ENCODE measurements around the gene RYR1. TPM values are rescaled to one million over a fixed set of nuclear protein-coding genes. Genes with fewer than 3 reads are reported as not detected.
A peak's percentile ranks its signal among the peaks of the same experiment; 100 is the strongest.

The RYR1 gene
- total RNA-seq, 1 donor from 2014 or later: 9.3 TPM

DNA sequence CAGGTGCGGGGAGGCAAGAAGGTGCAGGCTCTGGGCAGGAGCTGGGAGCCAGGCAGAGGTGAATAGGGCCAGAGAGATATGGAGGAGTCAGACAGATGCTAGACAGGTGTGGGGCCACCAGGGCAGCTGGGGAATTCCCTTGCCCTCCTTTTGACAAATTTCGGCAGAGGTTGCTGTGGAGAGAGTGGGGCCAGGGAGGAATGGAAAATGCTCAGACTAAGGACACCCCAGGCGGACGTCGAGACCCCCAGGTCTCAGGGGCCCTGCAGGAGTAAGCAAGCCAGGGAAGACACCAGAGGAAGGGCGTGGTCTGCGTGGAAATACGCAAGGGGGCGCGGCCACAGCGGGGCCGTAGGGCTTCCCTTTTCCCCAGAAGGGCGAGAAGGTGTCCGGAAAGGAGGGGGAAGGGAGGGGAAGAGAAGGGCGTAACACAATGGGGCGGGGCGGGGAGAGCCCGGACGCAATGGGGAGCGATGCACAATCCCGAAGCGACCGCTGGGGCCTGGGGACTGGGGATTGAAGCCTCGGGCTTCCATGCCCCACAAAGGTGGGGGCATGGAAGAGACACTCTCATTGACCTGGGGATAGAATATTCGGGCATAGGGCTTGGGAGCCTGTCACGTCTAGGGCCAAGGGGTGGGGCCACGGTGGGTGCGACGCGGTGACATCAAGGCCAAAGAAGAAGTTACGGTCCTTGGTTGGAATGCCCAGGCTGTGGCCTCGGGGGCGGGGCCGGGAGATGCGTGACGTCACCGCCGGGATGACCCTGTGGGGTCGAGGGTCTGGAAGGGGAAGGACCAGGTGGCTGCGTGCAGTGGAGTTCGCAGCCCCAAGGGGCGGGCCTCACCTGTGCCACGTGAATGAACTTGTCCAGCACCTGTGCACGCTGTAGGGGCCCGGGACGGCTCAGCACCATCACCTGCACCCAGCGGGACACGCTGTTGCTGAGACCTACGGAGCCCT, 15.7 kb upstream of the RYR1 start:
- H3K4me3 Mint-ChIP-seq: peak overlapping the region; percentile 86
- peak overlapping the region; percentile 81 for H3K27ac Mint-ChIP-seq
- H3K27me3 Mint-ChIP-seq: peaks cover 33% of the 10 kb centered on the region
- peaks cover 12% of the 10 kb centered on the region for H3K4me1 Mint-ChIP-seq (ENCODE audit: unreplicated experiment)
- no peak for DNase-seq (ENCODE audit: extremely low spot score, unreplicated experiment)
- H3K9me3 Mint-ChIP-seq: no peaks in the 10 kb centered on the region
- TF ChIP-seq, protein P1, sequence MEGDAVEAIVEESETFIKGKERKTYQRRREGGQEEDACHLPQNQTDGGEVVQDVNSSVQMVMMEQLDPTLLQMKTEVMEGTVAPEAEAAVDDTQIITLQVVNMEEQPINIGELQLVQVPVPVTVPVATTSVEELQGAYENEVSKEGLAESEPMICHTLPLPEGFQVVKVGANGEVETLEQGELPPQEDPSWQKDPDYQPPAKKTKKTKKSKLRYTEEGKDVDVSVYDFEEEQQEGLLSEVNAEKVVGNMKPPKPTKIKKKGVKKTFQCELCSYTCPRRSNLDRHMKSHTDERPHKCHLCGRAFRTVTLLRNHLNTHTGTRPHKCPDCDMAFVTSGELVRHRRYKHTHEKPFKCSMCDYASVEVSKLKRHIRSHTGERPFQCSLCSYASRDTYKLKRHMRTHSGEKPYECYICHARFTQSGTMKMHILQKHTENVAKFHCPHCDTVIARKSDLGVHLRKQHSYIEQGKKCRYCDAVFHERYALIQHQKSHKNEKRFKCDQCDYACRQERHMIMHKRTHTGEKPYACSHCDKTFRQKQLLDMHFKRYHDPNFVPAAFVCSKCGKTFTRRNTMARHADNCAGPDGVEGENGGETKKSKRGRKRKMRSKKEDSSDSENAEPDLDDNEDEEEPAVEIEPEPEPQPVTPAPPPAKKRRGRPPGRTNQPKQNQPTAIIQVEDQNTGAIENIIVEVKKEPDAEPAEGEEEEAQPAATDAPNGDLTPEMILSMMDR (conservative IDR thresholded peaks at IDR 0.05): peak; percentile 50
- no peaks in the 10 kb centered on the region for H3K36me3 Mint-ChIP-seq

DNA sequence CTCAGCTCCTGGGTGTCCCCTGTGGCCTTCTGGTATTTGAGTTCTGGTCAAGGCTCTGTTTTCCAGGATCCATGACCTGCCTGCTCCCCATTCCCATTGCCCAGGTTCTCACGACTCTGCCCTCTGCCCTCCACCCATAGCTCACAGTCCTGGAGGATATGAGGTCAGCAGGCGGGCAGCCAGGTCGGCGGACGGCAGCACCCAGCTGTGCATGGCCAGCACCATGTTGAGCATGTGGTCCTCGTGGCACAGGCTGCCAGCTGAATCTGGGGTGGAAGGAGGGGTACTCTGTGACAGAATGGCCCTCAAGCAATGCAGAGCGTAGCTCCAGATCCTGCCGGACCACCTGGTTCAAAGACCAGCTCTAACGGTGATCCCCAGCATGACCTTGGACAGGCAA, 12.6 kb upstream of the RYR1 start:
- Mint-ChIP-seq H3K27ac (no peak overlapping the region), H3K4me1 (ENCODE audit: unreplicated experiment) (peaks cover 12% of the 10 kb centered on the region), H3K36me3 (no peaks in the 10 kb centered on the region), H3K4me3 (no peak overlapping the region), H3K9me3 (no peaks in the 10 kb centered on the region), H3K27me3 (peaks cover 35% of the 10 kb centered on the region)
- no peak for DNase-seq (ENCODE audit: extremely low spot score, unreplicated experiment)
- TF ChIP-seq, protein P1 (conservative IDR thresholded peaks at IDR 0.05): no peak

DNA sequence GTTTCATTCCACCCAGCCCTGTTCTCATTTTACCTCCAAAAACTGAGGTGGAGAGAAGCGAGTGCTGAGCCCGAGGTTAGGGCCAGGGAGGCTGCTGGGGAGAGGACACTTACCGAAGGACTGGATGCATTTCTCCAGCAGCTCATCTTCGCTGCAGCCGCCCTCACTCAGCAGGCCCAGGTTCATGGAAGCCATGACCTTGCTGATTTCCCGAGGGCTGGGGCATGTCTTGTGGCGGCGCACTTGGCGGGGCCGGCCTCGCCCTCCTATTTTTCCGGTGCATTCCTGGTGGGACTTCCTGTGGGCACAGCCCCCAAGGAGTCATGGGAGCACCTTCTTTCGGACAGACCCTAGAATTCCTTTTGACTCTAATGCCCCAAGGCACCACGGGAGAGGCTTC, 11.6 kb upstream of the RYR1 start:
- Mint-ChIP-seq H3K9me3 (no peaks in the 10 kb centered on the region), H3K4me1 (ENCODE audit: unreplicated experiment) (peaks cover 16% of the 10 kb centered on the region), H3K36me3 (no peaks in the 10 kb centered on the region), H3K27me3 (peaks cover 36% of the 10 kb centered on the region), H3K27ac (no peak overlapping the region), H3K4me3 (no peak overlapping the region)
- no peak for DNase-seq (ENCODE audit: extremely low spot score, unreplicated experiment)
- TF ChIP-seq, protein P1 (conservative IDR thresholded peaks at IDR 0.05): no peak

DNA sequence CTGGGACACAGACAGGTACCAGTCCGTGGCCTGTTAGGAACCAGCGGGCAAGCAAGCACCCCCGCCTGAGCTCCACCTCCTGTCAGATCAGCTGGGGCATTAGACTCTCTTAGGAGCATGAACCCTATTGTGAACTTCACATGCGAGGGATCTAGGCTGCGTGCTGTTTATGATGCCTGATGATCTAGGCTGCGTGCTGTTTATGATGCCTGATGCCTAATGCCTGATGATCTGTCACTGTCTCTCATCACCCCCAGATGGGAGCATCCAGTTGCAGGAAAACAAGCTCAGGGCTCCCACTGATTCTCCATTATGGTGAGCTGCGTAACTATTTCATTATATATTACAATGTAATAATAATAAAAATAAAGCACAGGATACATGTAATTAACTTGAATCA, 11.1 kb upstream of the RYR1 start:
- H3K27me3 Mint-ChIP-seq: peaks cover 30% of the 10 kb centered on the region
- TF ChIP-seq, protein P1 (conservative IDR thresholded peaks at IDR 0.05): no peak
- peaks cover 10% of the 10 kb centered on the region for H3K4me1 Mint-ChIP-seq (ENCODE audit: unreplicated experiment)
- no peaks in the 10 kb centered on the region for H3K9me3 Mint-ChIP-seq
- no peak for DNase-seq (ENCODE audit: extremely low spot score, unreplicated experiment)
- no peaks in the 10 kb centered on the region for H3K36me3 Mint-ChIP-seq
- no peak overlapping the region for H3K27ac Mint-ChIP-seq
- H3K4me3 Mint-ChIP-seq: no peak overlapping the region

DNA sequence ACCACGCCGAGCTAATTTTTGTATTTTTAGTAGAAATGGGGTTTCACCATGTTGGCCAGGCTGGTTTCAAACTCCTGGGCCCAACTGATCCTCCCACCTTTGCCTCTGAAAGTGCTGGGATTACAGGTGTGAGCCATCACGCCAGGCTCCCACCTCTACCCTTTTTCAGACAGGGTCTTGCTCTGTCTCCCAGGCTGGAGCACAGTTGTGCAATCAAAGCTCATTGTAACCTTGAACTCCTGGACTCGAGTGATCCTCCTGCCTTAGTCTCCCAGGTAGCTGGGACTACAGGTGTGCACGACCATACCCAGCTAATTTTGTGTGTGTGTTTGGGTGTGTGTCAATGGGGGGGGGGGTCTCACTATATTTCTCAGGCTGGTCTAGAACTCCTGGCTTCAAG, 9.2 kb upstream of the RYR1 start:
- Mint-ChIP-seq H3K4me3 (no peak overlapping the region), H3K4me1 (ENCODE audit: unreplicated experiment) (peaks cover 4% of the 10 kb centered on the region), H3K27ac (no peak overlapping the region), H3K36me3 (no peaks in the 10 kb centered on the region), H3K9me3 (no peaks in the 10 kb centered on the region), H3K27me3 (peaks cover 19% of the 10 kb centered on the region)
- TF ChIP-seq, protein P1 (conservative IDR thresholded peaks at IDR 0.05): no peak
- DNase-seq (ENCODE audit: extremely low spot score, unreplicated experiment): no peak
